ENCODE data around the gene ANKRD6. TPM values are rescaled to one million over a fixed set of nuclear protein-coding genes. Genes with fewer than 3 reads are reported as not detected.
"Not testable (repeated sequence)": the region's sequence is repeated elsewhere in the genome, so short reads cannot be mapped to it uniquely, and the experiment has no call there.

ANKRD6 gene
- total RNA-seq: 4.7 and 6.4 TPM in 2 replicates

- DNase-seq (ENCODE audit: low read depth, low spot score): no peak
Measured at GRCh38 chr6:89432875-89433251, at the start of gene ANKRD6. TSS of gene ANKRD6 (plus strand) at chr6:89433152. CDS start at chr6:89566977, 133,825 bp downstream.

- DNase-seq (ENCODE audit: low read depth, low spot score): no peak
Measured at GRCh38 chr6:89385156-89385667, 47.7 kb upstream of the ANKRD6 start.

GRCh38 chr6:89385846-89386245 lies 47.1 kb upstream of the ANKRD6 start:
- no peak for DNase-seq (ENCODE audit: low read depth, low spot score)

- no peak for DNase-seq (ENCODE audit: low read depth, low spot score)
Measured at GRCh38 chr6:89386917-89387491, 45.9 kb upstream of the ANKRD6 start.

- no peak for DNase-seq (ENCODE audit: low read depth, low spot score)
Measured at GRCh38 chr6:89387516-89388201, 45.3 kb upstream of the ANKRD6 start.

- no peak for DNase-seq (ENCODE audit: low read depth, low spot score)
Measured at GRCh38 chr6:89388846-89389245, 44.1 kb upstream of the ANKRD6 start.

- DNase-seq (ENCODE audit: low read depth, low spot score): no peak
Measured at GRCh38 chr6:89392823-89393222, 40.1 kb upstream of the ANKRD6 start.

GRCh38 chr6:89393659-89394058 lies 39.3 kb upstream of the ANKRD6 start:
- no peak for DNase-seq (ENCODE audit: low read depth, low spot score)

GRCh38 chr6:89397884-89398283 lies 35.1 kb upstream of the ANKRD6 start:
- not testable (repeated sequence) for DNase-seq (ENCODE audit: low read depth, low spot score)

GRCh38 chr6:89398762-89399525 lies 34.0 kb upstream of the ANKRD6 start:
- DNase-seq (ENCODE audit: low read depth, low spot score): no peak

GRCh38 chr6:89400050-89400449 lies 32.9 kb upstream of the ANKRD6 start:
- no peak for DNase-seq (ENCODE audit: low read depth, low spot score)

- no peak for DNase-seq (ENCODE audit: low read depth, low spot score)
Measured at GRCh38 chr6:89400912-89401399, 32.0 kb upstream of the ANKRD6 start.

- DNase-seq (ENCODE audit: low read depth, low spot score): no peak
Measured at GRCh38 chr6:89402776-89403175, 30.2 kb upstream of the ANKRD6 start.

- DNase-seq (ENCODE audit: low read depth, low spot score): no peak
Measured at GRCh38 chr6:89404512-89404911, 28.4 kb upstream of the ANKRD6 start.

- no peak for DNase-seq (ENCODE audit: low read depth, low spot score)
Measured at GRCh38 chr6:89406141-89406540, 26.8 kb upstream of the ANKRD6 start.

- no peak for DNase-seq (ENCODE audit: low read depth, low spot score)
Measured at GRCh38 chr6:89409461-89410035, 23.4 kb upstream of the ANKRD6 start.

GRCh38 chr6:89410231-89410761 lies 22.7 kb upstream of the ANKRD6 start:
- DNase-seq (ENCODE audit: low read depth, low spot score): no peak

- no peak for DNase-seq (ENCODE audit: low read depth, low spot score)
Measured at GRCh38 chr6:89410788-89411144, 22.2 kb upstream of the ANKRD6 start.

- DNase-seq (ENCODE audit: low read depth, low spot score): no peak
Measured at GRCh38 chr6:89411145-89412070, 21.5 kb upstream of the ANKRD6 start.

Data from pulmonary artery endothelial cell (primary cell).